ENCODE measurements around the gene CLDN16.

The CLDN16 gene

GRCh38 chr3:190387578-190388213, at the start of gene CLDN16:
Gene CLDN16, plus strand, starts transcription at chr3:190388163. Its CDS starts 167 bp downstream, at chr3:190388330.
- no peak for DNase-seq

- DNase-seq, result no peak
These were observed 49.2 kb upstream of the CLDN16 start for GRCh38 chr3:190338717-190339116.

DNA sequence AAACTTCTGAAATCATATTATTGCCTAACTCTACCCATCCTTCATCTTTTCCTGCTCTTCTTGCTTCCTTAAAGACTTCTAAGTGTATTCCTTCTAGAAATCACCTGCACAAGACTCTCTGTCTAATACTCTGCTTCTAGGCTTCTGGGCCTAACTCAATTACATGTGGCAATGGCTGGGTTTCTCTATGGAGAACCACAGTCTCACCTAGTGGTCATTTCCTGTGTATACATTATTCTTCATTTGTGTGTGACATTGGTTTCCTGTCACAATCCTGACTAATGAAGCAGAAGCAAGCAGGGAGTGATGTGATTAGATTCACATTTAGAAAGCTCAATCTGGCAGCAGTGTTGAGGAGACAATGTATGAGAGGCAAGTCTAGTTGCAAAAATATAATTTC, 48.8 kb upstream of the CLDN16 start:
- no peak for DNase-seq

DNA sequence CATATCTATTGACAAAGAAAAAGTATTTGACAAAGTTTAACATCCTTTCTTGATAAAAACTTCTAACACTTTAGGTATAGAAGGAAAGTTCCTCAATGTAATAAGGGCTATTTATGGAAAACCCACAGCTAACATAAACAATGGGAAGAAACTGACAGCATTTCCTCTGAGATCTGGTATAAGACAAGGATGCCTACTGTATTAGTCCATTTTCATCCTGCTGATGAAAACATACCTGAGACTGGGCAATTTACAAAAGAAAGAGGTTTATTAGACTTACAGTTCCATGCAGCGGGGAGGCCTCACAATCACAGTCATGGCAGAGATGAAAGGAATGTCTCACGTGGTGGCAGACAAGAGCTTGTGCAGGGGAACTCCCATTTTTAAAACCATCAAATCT, 47.9 kb upstream of the CLDN16 start:
- DNase-seq, result no peak

DNA sequence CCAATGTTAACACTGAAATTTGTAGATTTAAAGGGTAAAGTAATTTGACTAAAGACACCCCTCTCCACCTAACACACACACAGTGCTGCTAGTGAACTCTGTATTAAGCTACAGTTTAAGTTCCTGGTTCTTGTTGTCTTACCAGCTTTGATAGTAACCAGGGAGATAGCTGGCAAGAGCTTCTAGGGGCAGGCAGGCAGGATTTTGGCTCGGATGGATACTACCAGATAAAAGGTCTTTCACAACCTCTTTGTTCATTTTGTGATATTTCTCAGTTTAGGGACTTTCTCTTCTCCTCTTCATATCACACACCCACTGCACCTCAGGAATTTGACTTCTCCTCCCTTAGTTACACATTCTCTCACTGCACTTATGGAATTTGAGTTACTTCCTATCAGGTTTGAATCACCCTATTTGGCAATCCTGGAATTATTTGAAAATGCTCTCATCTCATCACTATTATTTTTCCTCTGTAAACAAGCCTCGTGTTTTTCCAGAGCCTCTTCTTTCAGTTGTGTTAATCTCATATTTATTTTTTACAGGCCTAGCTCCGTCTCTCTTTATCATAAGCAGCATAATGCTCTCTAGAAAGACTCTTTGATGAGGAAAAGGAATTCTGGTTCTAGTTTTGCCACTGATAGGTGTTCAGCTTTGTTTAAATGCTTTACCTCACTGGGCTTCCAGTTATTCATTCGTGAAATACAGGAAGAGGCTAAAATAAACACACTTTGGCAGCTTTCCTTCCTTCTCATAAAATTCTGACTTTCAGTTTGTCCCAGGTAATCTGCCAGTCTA, 42.7 kb upstream of the CLDN16 start:
- no peak for DNase-seq

DNA sequence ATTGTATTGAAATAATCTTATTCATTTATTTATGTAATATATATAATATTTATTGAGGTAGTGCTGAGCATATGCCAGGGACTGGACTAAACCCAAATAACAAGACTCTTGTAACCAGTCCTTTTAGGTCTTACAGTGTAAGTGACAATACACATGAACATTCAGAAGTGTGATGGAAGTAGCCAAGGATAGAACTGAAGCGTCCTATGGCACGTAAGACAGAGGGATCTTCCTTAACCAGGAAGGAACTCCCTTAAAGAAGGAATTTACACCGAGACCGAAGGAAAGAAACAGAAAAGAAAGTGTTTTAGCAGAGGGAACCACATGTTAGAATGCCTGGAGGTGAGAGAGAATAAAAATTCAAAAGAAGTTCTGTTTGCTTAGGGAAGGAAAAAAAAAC, 42.1 kb upstream of the CLDN16 start:
- DNase-seq, result no peak

DNA sequence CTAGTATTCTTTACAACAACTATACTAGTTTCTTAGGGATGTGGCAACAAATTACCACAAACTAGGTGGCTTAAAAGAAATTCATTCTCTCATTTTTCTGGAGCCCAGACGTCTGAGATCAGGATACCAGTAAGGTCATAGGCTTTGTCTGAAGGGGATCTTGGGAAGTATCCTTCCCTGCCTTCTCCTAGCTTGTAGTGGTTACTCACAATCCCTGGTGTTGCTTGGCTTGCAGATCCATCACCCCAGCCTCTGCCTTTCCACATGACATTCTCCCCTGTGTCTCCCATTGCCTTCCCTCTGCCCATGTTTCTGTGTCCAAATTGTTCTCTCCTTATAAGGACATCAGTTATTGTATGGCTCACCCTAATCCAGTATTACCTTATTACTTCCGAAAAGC, 41.4 kb upstream of the CLDN16 start:
- DNase-seq, result no peak

DNA sequence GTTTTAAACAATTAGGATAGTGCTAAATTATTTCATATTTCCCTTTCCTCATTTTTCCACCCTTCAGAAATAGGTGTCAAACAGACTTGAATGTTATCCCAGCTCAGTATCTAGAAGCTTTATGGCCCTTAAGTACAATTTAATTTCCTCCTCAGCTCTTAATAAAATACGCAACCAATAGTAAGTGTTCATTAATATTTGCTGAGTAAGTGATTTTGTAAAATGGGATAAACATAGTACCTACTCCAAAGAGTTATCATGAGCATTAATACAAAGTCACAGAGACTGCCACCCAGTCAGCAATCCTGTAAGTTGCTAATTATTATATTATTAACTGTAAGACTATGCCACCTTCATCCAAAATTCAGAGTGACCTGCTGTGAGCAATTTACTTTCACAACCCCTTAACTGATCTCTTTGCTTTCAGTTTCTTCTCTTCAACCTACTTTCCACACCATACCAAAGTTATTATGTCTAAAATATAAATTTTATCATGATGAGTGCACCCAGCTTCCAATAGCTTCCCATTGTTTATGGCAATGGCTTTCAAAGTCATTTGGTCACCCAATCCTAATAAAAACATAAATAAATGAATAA, 35.0 kb upstream of the CLDN16 start:
- DNase-seq, result no peak

- no peak for DNase-seq
These were observed 31.7 kb upstream of the CLDN16 start for GRCh38 chr3:190356246-190356645.

- no peak for DNase-seq
These were observed 30.5 kb upstream of the CLDN16 start for GRCh38 chr3:190357468-190357867.

- DNase-seq, result no peak
These were observed 28.1 kb upstream of the CLDN16 start for GRCh38 chr3:190359813-190360212.

DNA sequence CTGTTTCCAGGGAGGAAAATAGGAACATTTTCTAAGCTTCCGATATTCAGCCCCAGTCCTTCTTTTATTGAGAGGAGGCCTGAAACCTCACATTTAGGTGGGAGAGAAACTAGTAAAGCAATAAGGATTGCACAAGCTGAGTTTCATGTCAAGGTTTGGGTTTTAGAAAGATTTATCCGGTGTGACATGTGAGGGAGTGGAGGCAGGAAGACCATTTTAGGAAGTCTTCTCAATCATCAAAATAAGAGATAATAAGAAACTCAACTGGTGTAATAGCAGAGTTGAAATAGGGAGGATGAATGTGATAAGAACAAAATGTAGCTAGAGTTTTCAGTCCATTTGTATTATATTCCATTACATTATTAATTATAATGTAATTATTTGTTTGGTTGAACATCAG, 27.7 kb upstream of the CLDN16 start:
- DNase-seq, result no peak

DNA sequence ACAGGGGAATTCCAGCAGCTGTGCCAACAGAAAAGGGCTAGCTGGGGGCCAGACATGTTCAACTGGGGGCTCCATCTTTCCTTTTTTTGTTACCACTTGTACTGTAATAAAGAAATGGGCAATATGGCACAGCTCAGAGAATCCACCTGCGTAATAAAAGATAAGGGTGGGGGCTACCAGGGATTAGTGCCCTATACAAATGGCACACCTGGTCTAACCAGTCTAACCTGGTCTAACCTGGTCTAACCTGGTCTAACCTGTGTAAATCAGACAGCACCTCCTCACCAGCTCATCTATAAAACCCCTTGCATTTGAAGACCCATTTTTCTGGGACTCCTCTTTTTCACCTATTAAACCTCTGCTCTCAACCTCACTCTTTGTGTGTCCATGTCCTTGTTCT, 26.2 kb upstream of the CLDN16 start:
- no peak for DNase-seq

GRCh38 chr3:190362258-190362657, 25.7 kb upstream of the CLDN16 start:
- DNase-seq, result no peak

- no peak for DNase-seq
These were observed 21.8 kb upstream of the CLDN16 start for GRCh38 chr3:190366133-190366532.

GRCh38 chr3:190368881-190369280, 19.1 kb upstream of the CLDN16 start:
- DNase-seq, result no peak

- DNase-seq, result no peak
These were observed 18.2 kb upstream of the CLDN16 start for GRCh38 chr3:190369668-190370295.

DNA sequence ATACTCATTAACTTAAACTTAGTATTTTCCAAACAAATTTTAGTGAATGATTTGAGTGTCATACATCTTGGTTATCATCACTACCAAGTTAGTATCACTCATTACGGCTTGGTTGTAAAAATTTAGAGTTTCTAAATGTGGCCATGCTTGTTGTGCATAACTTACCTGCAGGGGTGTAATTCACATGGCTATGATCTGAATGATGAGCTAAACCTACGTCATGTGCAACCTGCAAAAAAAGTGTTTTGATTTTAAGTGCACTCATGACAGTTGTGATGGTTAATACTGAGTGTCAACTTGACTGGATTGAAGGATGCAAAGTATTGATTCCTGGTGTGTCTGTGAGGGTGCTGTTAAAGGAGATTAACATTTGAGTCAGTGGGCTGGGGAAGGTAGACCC, 17.6 kb upstream of the CLDN16 start:
- no peak for DNase-seq

DNA sequence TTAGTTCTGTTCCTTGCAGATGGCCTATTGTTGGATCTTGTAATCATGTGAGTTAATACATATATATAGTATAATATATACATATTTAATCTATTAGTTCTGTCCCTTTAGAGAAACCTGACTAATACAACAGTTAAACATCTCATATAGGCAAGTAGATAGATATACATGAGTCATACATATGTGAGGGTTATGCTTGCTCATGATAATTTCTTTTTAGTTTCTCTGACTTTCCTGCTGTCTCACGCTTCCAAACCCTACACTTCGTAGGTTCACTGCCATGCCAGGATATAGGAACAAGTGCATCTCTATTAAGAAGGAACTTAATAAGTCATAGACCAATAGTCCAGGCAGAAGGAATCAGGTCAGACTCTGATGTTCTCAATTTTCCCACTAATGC, 16.8 kb upstream of the CLDN16 start:
- no peak for DNase-seq

DNA sequence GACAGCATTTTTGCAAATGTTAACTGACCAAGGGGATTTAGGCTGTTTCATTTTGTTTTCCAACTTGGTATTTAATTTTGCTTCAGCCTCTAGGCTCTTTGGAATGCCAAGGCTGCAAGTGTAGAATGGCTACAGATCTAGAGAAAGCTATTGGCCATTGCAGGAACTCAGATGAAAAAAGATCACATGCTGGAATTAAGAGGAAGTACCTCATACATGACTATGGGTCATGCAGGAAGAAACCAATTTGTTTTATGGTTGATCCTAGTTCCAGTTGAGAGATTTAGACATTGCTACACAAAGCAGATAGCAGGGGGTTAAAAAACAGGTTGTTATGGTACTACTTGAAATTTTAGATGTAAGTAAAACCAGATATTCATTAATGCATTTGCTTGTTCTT, 12.7 kb upstream of the CLDN16 start:
- DNase-seq, result no peak

DNA sequence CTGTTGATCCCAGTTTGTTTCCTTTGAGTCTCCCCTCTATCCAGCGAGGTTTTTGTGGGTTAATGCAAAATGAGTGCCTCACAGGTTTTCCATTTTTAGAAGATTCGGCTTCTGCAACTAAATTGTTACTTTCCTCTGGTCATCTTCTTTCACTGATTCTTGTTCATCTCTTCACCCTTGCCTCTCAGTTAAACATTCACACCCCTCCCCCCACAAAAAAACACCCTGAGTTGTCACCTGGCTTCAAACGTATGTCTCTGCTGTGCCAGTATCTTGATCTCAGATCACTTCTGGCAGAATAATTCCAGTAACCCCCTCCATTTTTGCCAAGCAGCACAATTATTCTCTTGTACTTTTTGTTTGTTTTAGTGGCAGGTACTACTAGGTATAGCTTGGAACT, 12.3 kb upstream of the CLDN16 start:
- DNase-seq, result no peak

- no peak for DNase-seq
These were observed 9.6 kb upstream of the CLDN16 start for GRCh38 chr3:190378240-190378891.

- DNase-seq, result no peak
These were observed 7.8 kb upstream of the CLDN16 start for GRCh38 chr3:190380184-190380583.

Measured in activated naive CD4-positive, alpha-beta T cell treated with Interleukin-2 at 50 U/mL for 16 hours (primary cell).